H1 (cell line): Measurements from ENCODE around the gene CAPZA2. TPM values are rescaled to one million over a fixed set of nuclear protein-coding genes. Genes with fewer than 3 reads are reported as not detected.

ENCODE experiments used
- BCL11A ChIP-seq, 2 experiments: IDR thresholded peaks; one replicate each; pipeline ENCODE4 v1.6.1; 2011; ENCODE audit warnings: low read depth in 2 of 2, low read length in 2 of 2, mild to moderate bottlenecking in 2 of 2
- CBX8 ChIP-seq: fragments of 300-800, 300-1000 bp; sonication (generic); IDR thresholded peaks from 2 replicates; pipeline ENCODE4 v1.7.1; 2016; ENCODE audit warnings: low read depth, low read length, borderline replicate concordance
- CEBPB ChIP-seq: IDR thresholded peaks from 2 replicates; pipeline ENCODE4 v1.6.1; 2012; ENCODE audit warnings: low read depth, low read length
- CHD2 ChIP-seq: IDR thresholded peaks from 2 replicates; pipeline ENCODE4 v1.6.1; 2012; ENCODE audit warnings: low read length, improper control_type of control experiment
- EZH2 ChIP-seq: fragments of 200-600 bp; sonication (generic); IDR thresholded peaks from 2 replicates; pipeline ENCODE4 v1.7.1; 2012; ENCODE audit warnings: low read depth, mild to moderate bottlenecking, moderate library complexity, low read length, inconsistent platforms; ENCODE audit not compliant: severe bottlenecking
- HDAC6 ChIP-seq: IDR thresholded peaks from one replicate; pipeline ENCODE4 v1.7.1; 2012; ENCODE audit warnings: low read depth, mild to moderate bottlenecking, inconsistent platforms, low read length, moderate library complexity
- KDM1A ChIP-seq: fragments of 200-600, 300-600 bp; sonication (generic); IDR thresholded peaks from 2 replicates; pipeline ENCODE4 v1.7.1; 2016; ENCODE audit warnings: mild to moderate bottlenecking, low read length, borderline replicate concordance
- NRF1 ChIP-seq: IDR thresholded peaks from 2 replicates; pipeline ENCODE4 v1.6.1; 2011; ENCODE audit warnings: mild to moderate bottlenecking, low read depth, low read length, improper control_type of control experiment
- POU5F1 ChIP-seq: IDR thresholded peaks from 2 replicates; pipeline ENCODE4 v1.6.1; 2011; ENCODE audit warnings: low read depth, mild to moderate bottlenecking, low read length, moderate library complexity
- SAP30 ChIP-seq: fragments of 300-600 bp; sonication (generic); IDR thresholded peaks from 2 replicates; pipeline ENCODE4 v1.7.1; 2012; ENCODE audit warnings: low read length, moderate library complexity, mild to moderate bottlenecking, inconsistent platforms; ENCODE audit not compliant: insufficient read depth, insufficient replicate concordance
- SP4 ChIP-seq: IDR thresholded peaks from 2 replicates; pipeline ENCODE4 v1.6.1; 2012; ENCODE audit warnings: low read length, inconsistent platforms
- TAF7 ChIP-seq: optimal IDR thresholded peaks from 2 replicates; pipeline ENCODE3; 2011; ENCODE audit warnings: low read depth, mild to moderate bottlenecking, inconsistent platforms, low read length, moderate library complexity, borderline replicate concordance
- polyA plus RNA-seq, 7 experiments: library from polyadenylated mRNA; depleted of rRNA in 3 of 7; stranded (reverse) in 5 of 7; unstranded in 2 of 7; fragments of >200 nt in 5 of 7; fragments of 200-250 nt in 2 of 7; gene quantifications; 1 replicate in 5 of 7; 2 replicates in 1 of 7; 4 replicates in 1 of 7; pipeline versions ENCODE4 v1.2.1 to v1.2.3, GENCODE V29; 2011 to 2013; ENCODE audit warnings: missing spikeins in 2 of 7, mixed read lengths in 2 of 7
- total RNA-seq: library from RNA; stranded (reverse); fragmentation: NEBNext Ultra II Directional; extraction: Animal tissue kit (Norgen Biotek cat#: 25700); gene quantifications from 2 replicates; pipeline ENCODE4 v1.2.1, GENCODE V29; 2021
- TF ChIP-seq, protein P1 (sequence below): fragments of 300-600 bp; sonication (generic); IDR thresholded peaks from 2 replicates; pipeline ENCODE4 v1.7.1; 2012; ENCODE audit warnings: low read length, moderate library complexity, mild to moderate bottlenecking, inconsistent platforms; ENCODE audit not compliant: insufficient replicate concordance

Gene CAPZA2
- total and polyA plus RNA-seq, 2 of the 8 experiments (the other 6 are each of a cell fraction or from before 2014, with no cell fraction given), result 33.2 to 145 TPM

DNA sequence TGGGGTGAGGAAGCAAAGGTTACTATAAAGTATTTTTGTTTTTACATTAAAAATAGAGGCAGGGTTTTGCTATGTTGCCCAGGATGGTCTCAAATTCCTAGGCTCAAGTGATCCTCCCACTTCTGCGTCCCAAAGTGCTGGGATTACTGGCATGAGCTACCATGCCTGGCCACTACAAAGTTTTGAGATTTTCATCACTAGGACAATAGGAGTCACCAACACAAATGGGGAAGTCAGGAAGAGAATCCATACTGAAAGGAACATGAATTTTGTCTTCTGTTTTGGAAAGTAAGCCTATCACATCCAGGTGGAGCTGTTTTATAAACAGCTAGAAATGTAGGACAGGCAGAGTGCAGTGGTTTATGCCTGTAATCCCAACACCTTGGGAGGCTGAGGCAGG lies 20.0 kb upstream of the CAPZA2 start (continued):
- TF ChIP-seq, protein P1, sequence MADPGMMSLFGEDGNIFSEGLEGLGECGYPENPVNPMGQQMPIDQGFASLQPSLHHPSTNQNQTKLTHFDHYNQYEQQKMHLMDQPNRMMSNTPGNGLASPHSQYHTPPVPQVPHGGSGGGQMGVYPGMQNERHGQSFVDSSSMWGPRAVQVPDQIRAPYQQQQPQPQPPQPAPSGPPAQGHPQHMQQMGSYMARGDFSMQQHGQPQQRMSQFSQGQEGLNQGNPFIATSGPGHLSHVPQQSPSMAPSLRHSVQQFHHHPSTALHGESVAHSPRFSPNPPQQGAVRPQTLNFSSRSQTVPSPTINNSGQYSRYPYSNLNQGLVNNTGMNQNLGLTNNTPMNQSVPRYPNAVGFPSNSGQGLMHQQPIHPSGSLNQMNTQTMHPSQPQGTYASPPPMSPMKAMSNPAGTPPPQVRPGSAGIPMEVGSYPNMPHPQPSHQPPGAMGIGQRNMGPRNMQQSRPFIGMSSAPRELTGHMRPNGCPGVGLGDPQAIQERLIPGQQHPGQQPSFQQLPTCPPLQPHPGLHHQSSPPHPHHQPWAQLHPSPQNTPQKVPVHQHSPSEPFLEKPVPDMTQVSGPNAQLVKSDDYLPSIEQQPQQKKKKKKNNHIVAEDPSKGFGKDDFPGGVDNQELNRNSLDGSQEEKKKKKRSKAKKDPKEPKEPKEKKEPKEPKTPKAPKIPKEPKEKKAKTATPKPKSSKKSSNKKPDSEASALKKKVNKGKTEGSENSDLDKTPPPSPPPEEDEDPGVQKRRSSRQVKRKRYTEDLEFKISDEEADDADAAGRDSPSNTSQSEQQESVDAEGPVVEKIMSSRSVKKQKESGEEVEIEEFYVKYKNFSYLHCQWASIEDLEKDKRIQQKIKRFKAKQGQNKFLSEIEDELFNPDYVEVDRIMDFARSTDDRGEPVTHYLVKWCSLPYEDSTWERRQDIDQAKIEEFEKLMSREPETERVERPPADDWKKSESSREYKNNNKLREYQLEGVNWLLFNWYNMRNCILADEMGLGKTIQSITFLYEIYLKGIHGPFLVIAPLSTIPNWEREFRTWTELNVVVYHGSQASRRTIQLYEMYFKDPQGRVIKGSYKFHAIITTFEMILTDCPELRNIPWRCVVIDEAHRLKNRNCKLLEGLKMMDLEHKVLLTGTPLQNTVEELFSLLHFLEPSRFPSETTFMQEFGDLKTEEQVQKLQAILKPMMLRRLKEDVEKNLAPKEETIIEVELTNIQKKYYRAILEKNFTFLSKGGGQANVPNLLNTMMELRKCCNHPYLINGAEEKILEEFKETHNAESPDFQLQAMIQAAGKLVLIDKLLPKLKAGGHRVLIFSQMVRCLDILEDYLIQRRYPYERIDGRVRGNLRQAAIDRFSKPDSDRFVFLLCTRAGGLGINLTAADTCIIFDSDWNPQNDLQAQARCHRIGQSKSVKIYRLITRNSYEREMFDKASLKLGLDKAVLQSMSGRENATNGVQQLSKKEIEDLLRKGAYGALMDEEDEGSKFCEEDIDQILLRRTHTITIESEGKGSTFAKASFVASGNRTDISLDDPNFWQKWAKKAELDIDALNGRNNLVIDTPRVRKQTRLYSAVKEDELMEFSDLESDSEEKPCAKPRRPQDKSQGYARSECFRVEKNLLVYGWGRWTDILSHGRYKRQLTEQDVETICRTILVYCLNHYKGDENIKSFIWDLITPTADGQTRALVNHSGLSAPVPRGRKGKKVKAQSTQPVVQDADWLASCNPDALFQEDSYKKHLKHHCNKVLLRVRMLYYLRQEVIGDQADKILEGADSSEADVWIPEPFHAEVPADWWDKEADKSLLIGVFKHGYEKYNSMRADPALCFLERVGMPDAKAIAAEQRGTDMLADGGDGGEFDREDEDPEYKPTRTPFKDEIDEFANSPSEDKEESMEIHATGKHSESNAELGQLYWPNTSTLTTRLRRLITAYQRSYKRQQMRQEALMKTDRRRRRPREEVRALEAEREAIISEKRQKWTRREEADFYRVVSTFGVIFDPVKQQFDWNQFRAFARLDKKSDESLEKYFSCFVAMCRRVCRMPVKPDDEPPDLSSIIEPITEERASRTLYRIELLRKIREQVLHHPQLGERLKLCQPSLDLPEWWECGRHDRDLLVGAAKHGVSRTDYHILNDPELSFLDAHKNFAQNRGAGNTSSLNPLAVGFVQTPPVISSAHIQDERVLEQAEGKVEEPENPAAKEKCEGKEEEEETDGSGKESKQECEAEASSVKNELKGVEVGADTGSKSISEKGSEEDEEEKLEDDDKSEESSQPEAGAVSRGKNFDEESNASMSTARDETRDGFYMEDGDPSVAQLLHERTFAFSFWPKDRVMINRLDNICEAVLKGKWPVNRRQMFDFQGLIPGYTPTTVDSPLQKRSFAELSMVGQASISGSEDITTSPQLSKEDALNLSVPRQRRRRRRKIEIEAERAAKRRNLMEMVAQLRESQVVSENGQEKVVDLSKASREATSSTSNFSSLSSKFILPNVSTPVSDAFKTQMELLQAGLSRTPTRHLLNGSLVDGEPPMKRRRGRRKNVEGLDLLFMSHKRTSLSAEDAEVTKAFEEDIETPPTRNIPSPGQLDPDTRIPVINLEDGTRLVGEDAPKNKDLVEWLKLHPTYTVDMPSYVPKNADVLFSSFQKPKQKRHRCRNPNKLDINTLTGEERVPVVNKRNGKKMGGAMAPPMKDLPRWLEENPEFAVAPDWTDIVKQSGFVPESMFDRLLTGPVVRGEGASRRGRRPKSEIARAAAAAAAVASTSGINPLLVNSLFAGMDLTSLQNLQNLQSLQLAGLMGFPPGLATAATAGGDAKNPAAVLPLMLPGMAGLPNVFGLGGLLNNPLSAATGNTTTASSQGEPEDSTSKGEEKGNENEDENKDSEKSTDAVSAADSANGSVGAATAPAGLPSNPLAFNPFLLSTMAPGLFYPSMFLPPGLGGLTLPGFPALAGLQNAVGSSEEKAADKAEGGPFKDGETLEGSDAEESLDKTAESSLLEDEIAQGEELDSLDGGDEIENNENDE, result no peak
- no peak for TF ChIP-seq SP4
- TF ChIP-seq POU5F1, result no peak
- TF ChIP-seq CHD2, result no peak
- TF ChIP-seq CEBPB, result no peak
- no peak for TF ChIP-seq EZH2
- no peak for TF ChIP-seq SAP30
- TF ChIP-seq CBX8, result no peak
- TF ChIP-seq NRF1, result no peak
- no peak for TF ChIP-seq KDM1A
- no peak for TF ChIP-seq TAF7
- TF ChIP-seq BCL11A (IDR thresholded peaks at IDR 0.05; ENCODE audit: low read depth in 2 of 2, low read length in 2 of 2), result no peak
- TF ChIP-seq HDAC6, result no peak
